K562 (cell line): ENCODE measurements around the gene PSD2. TPM values are rescaled to one million over a fixed set of nuclear protein-coding genes. Genes with fewer than 3 reads are reported as not detected.

Experiments used
- ATAC-seq: fragments of 200-7000 bp; cut with Tn5 transposase; 3 replicates; pipeline ENCODE4 v1.9.1; 2020; ENCODE audit warnings: moderate library complexity
- BruUV-seq: library from RNA; stranded (reverse); fragments of 400-500 nt; replicated peaks from 2 replicates; lab custom pipeline; 2021; lab: Mats Ljungman, UMichigan
- CTCF ChIA-PET: fragments of 300-600 bp; formaldehyde crosslinking; extraction: SDS; loops from one replicate; lab custom pipeline; 2021; ENCODE audit warnings: low intra/inter-chr PET ratio; lab: Yijun Ruan, JAX
- POLR2A ChIA-PET: fragments of 300-600, 350-650 bp; sonication (Branson Sonifier 250); formaldehyde crosslinking; extraction: SDS; loops from one replicate; lab custom pipeline; 2021; ENCODE audit warnings: antibody characterized with exemption, inconsistent platforms; lab: Yijun Ruan, JAX
- DNase-seq, 4 experiments: peaks; one replicate each; pipeline versions ENCODE4 v3.0.0 to v3.0.0-alpha.2; 2011 to 2018; ENCODE audit warnings: low spot score in 3 of 4, mixed read lengths in 3 of 4; ENCODE audit errors: extremely low read depth in 1 of 4
- FAIRE-seq: peaks from 2 replicates; lab custom pipeline; 2011; peaks lifted over from hg19 to GRCh38; lab: Jason Lieb, UNC
- H2AFZ ChIP-seq: 2 replicates; pipeline ENCODE4 v1.6.0; 2011; ENCODE audit warnings: low read depth, low read length, control low read depth, inconsistent platforms
- H3K27ac ChIP-seq: fragments of 200-600 bp; 3 replicates; pipeline ENCODE4 v1.8.0; 2011; ENCODE audit warnings: low read depth, mild to moderate bottlenecking, control low read depth, inconsistent platforms, low read length, moderate library complexity, mixed read lengths; ENCODE audit errors: extremely low read depth
- H3K27me3 ChIP-seq, 2 experiments: fragments of 300-600 bp in 1 of 2; 2 replicates in 1 of 2; 3 replicates in 1 of 2; pipeline versions ENCODE4 v1.6.0 to v1.8.0; 2011; ENCODE audit warnings: inconsistent platforms in 2 of 2, low read length in 2 of 2, mild to moderate bottlenecking in 1 of 2, mixed read lengths in 1 of 2, moderate library complexity in 1 of 2; ENCODE audit not compliant: control insufficient read depth in 2 of 2, insufficient read depth in 2 of 2
- H3K36me3 ChIP-seq: fragments of 300-600 bp; 3 replicates; pipeline ENCODE4 v1.8.0; 2011; ENCODE audit warnings: mild to moderate bottlenecking, low read length, inconsistent platforms; ENCODE audit not compliant: control insufficient read depth, insufficient read depth
- H3K4me1 ChIP-seq, 2 experiments: fragments of 200-600 bp in 1 of 2; replicated peaks in 1 of 2; 2 replicates in 1 of 2; 3 replicates in 1 of 2; pipeline versions ENCODE4 v1.5.1 to v1.8.0; 2011; ENCODE audit warnings: inconsistent platforms in 2 of 2, low read length in 2 of 2, mild to moderate bottlenecking in 1 of 2, mixed read lengths in 1 of 2, moderate library complexity in 1 of 2; ENCODE audit not compliant: control insufficient read depth in 2 of 2, insufficient read depth in 2 of 2
- H3K4me2 ChIP-seq: 2 replicates; pipeline ENCODE4 v1.6.1; 2011; ENCODE audit warnings: low read length, control low read depth, inconsistent platforms, mixed read lengths; ENCODE audit not compliant: insufficient read depth
- H3K4me3 ChIP-seq: fragments of 200-600 bp; sonication (generic), shearing (Covaris generic); 2 replicates; pipeline ENCODE4 v1.5.1; 2016; ENCODE audit warnings: control low read depth, inconsistent platforms
- H3K79me2 ChIP-seq: fragments of 200-600 bp; 3 replicates; pipeline ENCODE4 v1.8.0; 2011; ENCODE audit warnings: low read length, inconsistent platforms; ENCODE audit not compliant: control insufficient read depth, insufficient read depth
- H3K9ac ChIP-seq, 2 experiments: 2 replicates each; pipeline versions ENCODE4 v1.6.0 to v1.6.1; 2011; ENCODE audit warnings: low read depth in 2 of 2, low read length in 2 of 2, control low read depth in 1 of 2, inconsistent platforms in 1 of 2, mild to moderate bottlenecking in 1 of 2, mixed read lengths in 1 of 2; ENCODE audit not compliant: insufficient read depth in 1 of 2
- H3K9me1 ChIP-seq: one replicate; pipeline ENCODE4 v1.6.0; 2011; ENCODE audit warnings: inconsistent platforms, mild to moderate bottlenecking, low read length, moderate library complexity; ENCODE audit not compliant: control insufficient read depth, insufficient read depth
- H3K9me3 ChIP-seq: replicated peaks from 2 replicates; pipeline ENCODE4 v1.5.1; 2011; ENCODE audit warnings: low read depth, low read length, inconsistent platforms; ENCODE audit not compliant: control insufficient read depth, insufficient read depth
- H4K20me1 ChIP-seq: replicated peaks from 2 replicates; pipeline ENCODE4 v1.6.1; 2011; ENCODE audit warnings: low read length, inconsistent platforms, mixed read lengths; ENCODE audit not compliant: control insufficient read depth, insufficient read depth
- ARID1B ChIP-seq: fragments of 450-650 bp; IDR thresholded peaks from 2 replicates; pipeline ENCODE4 v1.6.1; 2016; ENCODE audit warnings: antibody characterized with exemption, mild to moderate bottlenecking, inconsistent platforms
- ATF3 ChIP-seq, 2 experiments: fragments of 450-650 bp in 1 of 2; sonication (generic) in 1 of 2; formaldehyde crosslinking in 1 of 2; IDR thresholded peaks in 1 of 2; conservative IDR thresholded peaks in 1 of 2; 2 replicates each; pipeline versions ENCODE4 v1.6.1 to v1.8.1; 2016 to 2023; ENCODE audit warnings: mild to moderate bottlenecking in 2 of 2, moderate library complexity in 2 of 2, inconsistent platforms in 1 of 2, missing genetic modification reagents in 1 of 2
- CREB5 ChIP-seq: fragments of 250-450 bp; sonication (Bioruptor Pico); IDR thresholded peaks from 2 replicates; pipeline ENCODE4 v1.5.0; 2020; ENCODE audit warnings: mild to moderate bottlenecking
- DPF2 ChIP-seq: fragments of 450-650 bp; IDR thresholded peaks from 2 replicates; pipeline ENCODE4 v1.6.1; 2016
- FOSL1 ChIP-seq: fragments of 200-800 bp; sonication (Bioruptor generic); conservative IDR thresholded peaks from 2 replicates; pipeline ENCODE4 v1.6.1; 2016; ENCODE audit warnings: missing genetic modification characterization, missing compliant biosample characterization
- HMG20B ChIP-seq: fragments of 250-450 bp; sonication (Bioruptor Pico); IDR thresholded peaks from 2 replicates; pipeline ENCODE4 v1.5.0; 2021; ENCODE audit warnings: mild to moderate bottlenecking
- JUN ChIP-seq, 2 experiments: sonication (generic) in 1 of 2; formaldehyde crosslinking in 1 of 2; IDR thresholded peaks; 2 replicates each; pipeline versions ENCODE4 v1.6.1 to v1.8.0; 2012 to 2022; ENCODE audit warnings: borderline replicate concordance in 2 of 2, mild to moderate bottlenecking in 2 of 2, improper control_type of control experiment in 1 of 2, low read depth in 1 of 2, low read length in 1 of 2, missing genetic modification reagents in 1 of 2
- MYC ChIP-seq, 2 experiments: fragments of 250-450 bp in 1 of 2; sonication (Bioruptor Pico) in 1 of 2; IDR thresholded peaks; 2 replicates each; pipeline versions ENCODE4 v1.5.1 to v1.6.1; 2012 to 2021; ENCODE audit warnings: low read depth in 2 of 2, borderline replicate concordance in 1 of 2, improper control_type of control experiment in 1 of 2, low read length in 1 of 2, mild to moderate bottlenecking in 1 of 2, moderate library complexity in 1 of 2
- PRDM10 ChIP-seq: fragments of 450-650 bp; IDR thresholded peaks from 2 replicates; pipeline ENCODE4 v1.6.1; 2018; ENCODE audit not compliant: partially characterized antibody
- RFX7 ChIP-seq: fragments of 250-450 bp; sonication (Bioruptor Pico); IDR thresholded peaks from 2 replicates; pipeline ENCODE4 v1.5.1; 2021; ENCODE audit warnings: mild to moderate bottlenecking
- SMARCA4 ChIP-seq: fragments of 450-650 bp; IDR thresholded peaks from 2 replicates; pipeline ENCODE4 v1.6.1; 2016
- SMARCE1 ChIP-seq: fragments of 450-650 bp; IDR thresholded peaks from 2 replicates; pipeline ENCODE4 v1.7.1; 2016; ENCODE audit warnings: mild to moderate bottlenecking
- ZNF121 ChIP-seq: sonication (generic); formaldehyde crosslinking; conservative IDR thresholded peaks from 2 replicates; pipeline ENCODE4 v1.8.0; 2022; ENCODE audit warnings: missing genetic modification reagents
- WGBS: fragments of 100-300 bp; shearing (Covaris generic); methylation state at CpG from one replicate; pipeline ENCODE4 v1.1.6; 2016; ENCODE audit warnings: low coverage, mixed read lengths; ENCODE audit not compliant: insufficient coverage; ENCODE audit errors: missing lambda C conversion rate; 5-methylcytosine and 5-hydroxymethylcytosine counted together
- in situ Hi-C: fragments of 300-500 bp; cut with MboI; formaldehyde crosslinking; loops from 4 replicates; pipeline ENCODE4 v1.15.0; 2018; ENCODE audit warnings: inconsistent platforms, mixed read lengths
- intact Hi-C: fragments of 100-400 bp; cut with micrococcal nuclease; formaldehyde crosslinking; loops from 2 replicates; pipeline ENCODE4 v1.14.2; 2022
- polyA plus RNA-seq, 8 experiments: library from polyadenylated mRNA; depleted of rRNA in 4 of 8; stranded (reverse) in 5 of 8; unstranded in 3 of 8; fragments of >200 nt; fragmentation: Nextera tagmentation in 2 of 8; fragmentation: Illumina TruSeq in 1 of 8; extraction: Ambion mirVana in 2 of 8; extraction: Trizol in 1 of 8; gene quantifications; 2 replicates each; pipeline versions ENCODE4 v1.2.1 to v1.2.3, GENCODE V29; 2011 to 2014; ENCODE audit warnings: inconsistent platforms in 1 of 8, missing spikeins in 1 of 8
- total RNA-seq, 7 experiments: library from RNA; depleted of rRNA in 6 of 7; stranded (reverse); fragments of >200 nt in 6 of 7; fragmentation: Illumina TruSeq in 2 of 7; extraction: Trizol in 2 of 7; gene quantifications; 2 replicates each; pipeline versions ENCODE4 v1.2.1 to v1.2.3, GENCODE V29; 2011 to 2021; ENCODE audit warnings: low replicate concordance in 1 of 7

Gene PSD2
- total and polyA plus RNA-seq, 9 of the 15 experiments (the other 6 are each of a cell fraction or from before 2014, with no cell fraction given): 0.01 to 0.09 (median 0.04) TPM; not detected in 4

- no peaks in the 10 kb centered on the region for H3K9me1 ChIP-seq
- H3K27ac ChIP-seq: no peak overlapping the region
- 0 out of 4 replicates have a peak overlapping the region, but pooled peaks of 1 of the 2 experiments have one; percentile 26 for H3K9ac ChIP-seq
- H3K4me1 ChIP-seq: peaks cover 5 to 23% of the 10 kb centered on the region in 2 experiments; a peak in 3 of 5 replicates
- ATAC-seq (peak; percentile 28), DNase-seq (no peak), FAIRE-seq (peak; percentile 69)
- peaks cover 9 to 17% of the 10 kb centered on the region in 2 experiments; a peak in 4 of 5 replicates for H3K27me3 ChIP-seq
- H3K4me3 ChIP-seq: no peak overlapping the region
- H3K4me2 ChIP-seq: no peak overlapping the region
- in situ Hi-C loops (no loop called here), intact Hi-C loops (no loop called here)
- WGBS: 40% methylated on average over 11 of the region's 11 CpGs
- ChIA-PET CTCF (no interaction called here), POLR2A (interaction anchor here (0.5 to 1.5 kb wide), 7 partner anchors 9 to 123 kb away, joined by 3 to 4 read pairs (median 3); no protein-coding TSS in a partner anchor)
- no peaks in the 10 kb centered on the region for H3K9me3 ChIP-seq
- no peaks in the 10 kb centered on the region for H3K36me3 ChIP-seq
- H4K20me1 ChIP-seq: 0 out of 2 replicates have a peak, but pooled peaks cover 2% of the 10 kb centered on the region
- H2AFZ ChIP-seq: no peak overlapping the region
- no TSS peak for BruUV-seq
- no peaks in the 10 kb centered on the region for H3K79me2 ChIP-seq
- TF ChIP-seq HMG20B (no peak), SMARCA4 (peak; percentile 18; the same call in 1 of the 2 replicates), ARID1B (peak; percentile 52), SMARCE1 (0 out of 2 replicates have a peak, but pooled peaks have one; percentile 24), DPF2 (peak; percentile 43; the same call in 1 of the 2 replicates), PRDM10 (peak; percentile 34), ATF3 (IDR thresholded peaks at IDR 0.05) (peak; percentile 73), ATF3 (CRISPR knock-in tag; conservative IDR thresholded peaks at IDR 0.05) (no peak), ZNF121 (CRISPR knock-in tag) (peak; percentile 56), JUN (IDR thresholded peaks at IDR 0.05; ENCODE audit: borderline replicate concordance, low read depth, low read length) (peak; percentile 34; the same call in 1 of the 2 replicates), JUN (CRISPR knock-in tag; IDR thresholded peaks at IDR 0.05; ENCODE audit: borderline replicate concordance) (no peak), FOSL1 (tag) (peak; percentile 61; the same call in 1 of the 2 replicates), MYC (IDR thresholded peaks at IDR 0.05; ENCODE audit: low read depth, low read length) (no peak), MYC (CRISPR knock-in tag; IDR thresholded peaks at IDR 0.05; ENCODE audit: borderline replicate concordance, low read depth) (no peak), CREB5 (CRISPR knock-in tag) (no peak), RFX7 (CRISPR knock-in tag) (no peak)
Observed at GRCh38 chr5:139757727-139758509, 37.7 kb upstream of the PSD2 start.
